ENCODE measurements around the gene MTFP1.
"Not testable (repeated sequence)": the region's sequence is repeated elsewhere in the genome, so short reads cannot be mapped to it uniquely, and the experiment has no call there.

Gene MTFP1

DNA sequence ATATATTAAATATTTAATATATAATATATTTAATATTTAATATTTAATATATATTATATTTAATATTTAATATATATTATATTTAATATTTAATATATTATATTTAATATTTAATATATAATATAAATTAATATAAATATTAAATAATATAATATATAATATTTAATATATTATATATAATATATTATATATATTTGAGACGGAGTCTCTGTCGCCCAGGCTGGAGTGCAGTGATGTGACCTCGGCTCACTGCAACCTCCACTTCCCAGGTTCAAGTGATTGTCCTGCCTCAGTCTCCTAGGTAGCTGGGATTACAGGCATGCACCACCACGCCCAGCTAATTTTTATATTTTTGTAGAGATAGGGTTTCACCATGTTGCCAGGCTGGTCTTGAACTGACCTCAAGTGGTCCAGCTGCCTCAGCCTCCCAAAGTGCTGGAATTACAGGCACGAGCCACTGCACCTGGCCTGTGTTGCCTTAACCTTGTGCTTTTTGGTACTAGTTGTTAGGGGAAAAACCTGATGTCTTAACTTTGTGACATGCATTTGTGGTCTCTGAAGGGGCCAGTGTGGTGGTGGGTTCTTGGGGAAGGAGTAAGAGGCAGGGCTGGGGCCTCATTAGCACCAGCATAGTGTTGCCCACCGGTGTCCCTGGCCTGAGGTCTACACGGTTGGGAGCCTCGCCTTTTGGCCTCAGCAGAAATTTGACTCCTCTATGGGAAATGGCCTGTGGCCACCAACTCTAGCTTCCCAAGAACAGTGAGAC lies 29.7 kb downstream of the MTFP1 start:
- no peak for DNase-seq (ENCODE audit: low read depth)

DNA sequence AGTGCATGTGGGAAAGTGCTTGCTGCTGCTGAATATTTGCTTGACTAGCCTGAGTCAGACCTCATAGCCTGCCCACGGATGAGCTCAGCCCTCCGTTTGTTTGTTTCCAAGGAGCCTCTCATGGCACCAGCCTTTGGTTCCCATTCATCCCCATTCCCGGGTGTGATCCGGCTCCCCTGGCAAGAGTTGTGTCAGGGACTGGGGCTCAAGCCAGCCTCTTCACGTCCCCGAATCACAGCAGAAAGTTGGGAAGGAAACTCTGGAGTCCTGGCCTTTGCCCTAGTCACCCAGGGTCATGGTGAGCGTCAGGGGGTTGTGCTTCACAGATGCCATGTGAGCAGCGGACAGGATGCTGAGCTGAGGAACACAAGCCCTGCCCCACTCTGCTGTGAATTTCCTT lies 32.4 kb downstream of the MTFP1 start:
- no peak for DNase-seq (ENCODE audit: low read depth)

DNA sequence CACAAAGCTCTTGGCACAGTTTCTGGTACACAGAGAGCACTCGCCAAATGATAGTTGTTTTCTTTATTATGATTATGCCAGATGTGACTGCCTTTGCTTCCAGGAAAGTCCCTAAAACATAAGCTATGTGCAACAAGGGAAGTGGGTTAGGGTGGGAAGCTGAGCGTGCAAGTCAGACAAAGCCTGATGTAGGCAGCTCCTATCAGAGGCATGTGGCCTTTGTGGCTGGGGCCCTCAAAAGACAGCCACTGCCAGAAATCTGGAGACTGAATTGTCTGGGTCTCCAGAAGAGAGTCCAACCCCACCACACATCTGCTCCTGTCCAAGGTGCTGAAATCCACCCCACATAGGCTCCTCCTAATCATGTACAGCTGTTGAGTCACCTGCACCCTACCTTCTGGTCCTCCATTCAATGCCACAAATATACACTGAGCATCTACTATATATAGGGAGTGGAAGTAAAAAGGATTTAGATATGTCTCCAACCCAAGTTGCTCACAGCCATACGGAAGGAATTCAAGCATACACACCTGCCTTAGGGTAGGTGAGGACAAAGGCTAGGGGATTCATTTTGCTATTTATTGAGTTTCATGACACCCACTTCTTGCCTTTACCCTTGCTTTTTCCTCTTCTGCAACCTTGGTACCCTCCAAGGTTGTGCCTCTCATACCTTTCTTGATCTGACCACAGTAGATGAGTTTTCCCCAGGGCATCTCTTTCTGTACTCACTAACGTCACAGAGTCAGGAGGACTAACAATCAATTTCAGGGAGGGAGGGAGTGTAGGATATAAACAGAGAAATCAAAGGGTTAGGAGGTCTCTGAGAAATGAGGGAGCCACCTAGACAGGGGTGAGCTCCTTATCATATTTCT lies 33.8 kb downstream of the MTFP1 start:
- no peak for DNase-seq (ENCODE audit: low read depth)

GRCh38 chr22:30460147-30460546 lies 34.6 kb downstream of the MTFP1 start:
- no peak for DNase-seq (ENCODE audit: low read depth)

DNA sequence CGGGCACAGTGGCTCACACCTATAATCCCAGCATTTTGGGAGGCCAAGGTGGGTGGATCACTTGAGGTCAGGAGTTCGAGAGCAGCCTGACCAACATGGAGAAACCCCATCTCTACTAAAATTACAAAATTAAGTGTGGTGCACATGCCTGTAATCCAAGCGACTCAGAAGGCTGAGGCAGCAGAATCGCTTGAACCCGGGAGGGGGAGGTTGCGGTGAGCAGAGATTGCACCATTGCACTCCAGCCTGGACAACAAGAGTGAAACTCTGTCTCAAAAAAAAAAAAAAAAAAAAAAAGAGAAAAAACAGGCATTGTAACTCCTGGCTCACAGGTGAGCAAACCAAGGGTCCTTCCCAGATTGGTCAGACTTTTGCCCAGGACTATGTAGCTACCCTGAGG lies 35.0 kb downstream of the MTFP1 start:
- not testable (repeated sequence) for DNase-seq (ENCODE audit: low read depth)

DNA sequence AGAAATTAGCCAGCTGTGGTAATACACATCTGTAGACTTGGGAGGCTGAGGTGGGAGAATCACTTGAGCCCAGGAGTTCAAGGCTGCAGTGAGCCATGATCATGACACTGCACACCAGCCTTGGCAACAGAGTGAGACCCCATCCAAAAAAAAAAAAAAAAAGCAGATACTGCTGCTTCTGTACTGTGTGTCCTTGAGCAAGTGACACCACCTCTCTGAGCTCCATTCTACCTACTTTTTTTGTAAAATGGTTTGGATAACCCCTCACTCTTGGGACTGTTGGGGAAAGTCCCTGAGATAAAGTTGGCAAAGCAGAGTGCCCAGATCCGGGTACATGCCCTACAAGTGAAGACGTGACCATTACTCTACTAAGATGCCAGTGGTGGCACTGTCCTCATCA lies 43.6 kb downstream of the MTFP1 start:
- DNase-seq (ENCODE audit: low read depth), result no peak

DNA sequence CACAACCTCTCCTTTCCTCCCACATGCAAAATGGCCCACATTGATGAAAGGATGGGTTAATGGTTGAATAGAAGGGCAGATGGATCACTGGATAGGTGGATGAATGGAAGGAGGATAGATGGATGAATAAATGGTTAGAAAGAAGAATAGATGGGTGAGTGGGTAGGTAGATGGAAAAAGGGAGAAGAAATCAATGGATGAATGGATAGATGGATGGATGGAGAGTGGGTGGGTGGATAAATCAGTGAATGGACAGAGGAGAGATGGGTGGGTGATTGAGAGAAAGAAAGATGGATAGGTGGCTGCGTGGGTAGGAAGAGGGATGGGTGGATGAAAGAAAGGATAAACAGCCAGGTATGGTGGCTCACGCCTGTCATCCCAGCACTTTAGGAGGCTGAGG lies 45.1 kb downstream of the MTFP1 start:
- DNase-seq (ENCODE audit: low read depth), result no peak

DNA sequence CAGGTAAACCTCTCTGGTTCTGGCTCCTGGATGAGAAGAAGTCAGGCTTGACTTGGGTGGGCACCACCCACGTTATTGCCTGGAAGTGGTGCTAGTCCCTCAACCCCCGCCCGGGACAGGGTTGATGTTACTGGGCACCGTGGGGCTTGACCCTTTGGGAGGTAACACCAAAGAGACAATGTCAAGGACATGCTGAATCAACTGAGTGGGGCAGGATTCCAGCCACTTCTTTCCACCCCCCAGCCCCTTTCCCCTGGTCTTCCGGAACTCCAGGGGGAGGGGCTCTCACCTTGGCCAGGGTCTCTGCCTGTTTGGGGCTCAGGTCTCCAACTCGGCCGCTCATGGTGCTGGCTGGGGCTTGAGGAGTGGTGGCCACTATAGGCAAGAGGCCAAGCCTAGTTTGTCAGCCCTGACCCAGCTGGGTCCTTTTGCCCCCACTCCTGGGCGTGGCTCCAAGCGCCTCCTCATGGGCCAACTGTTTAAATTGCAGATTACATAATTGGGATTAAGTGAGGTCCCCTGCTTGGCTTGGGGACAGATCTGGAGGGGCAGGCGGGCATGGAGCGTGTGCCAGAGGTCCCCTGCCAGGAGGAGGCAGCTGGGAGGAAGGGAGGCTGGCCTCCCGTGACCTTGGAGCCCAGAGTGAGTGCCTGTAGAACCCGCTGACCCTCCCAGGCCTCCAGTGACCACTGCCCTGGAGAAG lies 46.2 kb downstream of the MTFP1 start, which contains the start of gene SEC14L3:
Gene SEC14L3, minus strand, starts transcription at position 402 of the 703 bp plus-strand sequence. Its CDS starts 59 bp downstream, at position 343.
- no peak for DNase-seq (ENCODE audit: low read depth)

DNA sequence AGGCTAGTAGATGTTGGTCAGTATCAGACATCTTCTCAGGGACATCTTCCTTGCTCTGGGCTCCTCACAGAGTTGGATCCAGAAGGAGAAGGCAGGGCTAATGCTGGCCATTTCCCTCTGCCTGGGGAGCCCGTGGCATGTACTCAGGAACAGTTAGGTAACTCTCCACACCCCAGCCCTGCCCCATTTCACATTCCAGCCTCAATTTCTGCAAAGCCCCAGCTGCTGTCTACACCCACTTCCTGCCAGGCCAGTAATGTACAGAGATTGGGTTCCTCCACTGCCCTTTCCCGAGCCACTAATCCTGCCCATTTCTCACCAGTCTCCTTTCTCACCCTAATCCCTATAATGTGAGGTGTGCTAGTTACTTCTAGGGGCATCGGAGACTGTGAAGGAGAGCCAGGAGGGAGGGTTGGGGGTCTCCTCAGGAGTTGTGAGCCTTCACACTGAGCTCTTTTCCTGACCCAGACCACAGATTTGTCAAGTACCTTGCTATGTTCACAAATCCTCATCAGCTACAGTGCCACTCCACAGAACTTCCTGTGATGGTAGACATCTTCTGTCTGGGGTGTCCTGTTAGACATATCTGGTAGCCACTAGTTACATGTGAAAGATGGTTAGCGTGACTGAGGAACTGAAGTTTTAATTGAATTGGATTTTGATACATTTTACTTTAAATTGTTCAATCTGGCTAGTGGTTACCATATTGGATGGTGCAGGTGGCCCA lies 47.6 kb downstream of the MTFP1 start:
- no peak for DNase-seq (ENCODE audit: low read depth)

DNA sequence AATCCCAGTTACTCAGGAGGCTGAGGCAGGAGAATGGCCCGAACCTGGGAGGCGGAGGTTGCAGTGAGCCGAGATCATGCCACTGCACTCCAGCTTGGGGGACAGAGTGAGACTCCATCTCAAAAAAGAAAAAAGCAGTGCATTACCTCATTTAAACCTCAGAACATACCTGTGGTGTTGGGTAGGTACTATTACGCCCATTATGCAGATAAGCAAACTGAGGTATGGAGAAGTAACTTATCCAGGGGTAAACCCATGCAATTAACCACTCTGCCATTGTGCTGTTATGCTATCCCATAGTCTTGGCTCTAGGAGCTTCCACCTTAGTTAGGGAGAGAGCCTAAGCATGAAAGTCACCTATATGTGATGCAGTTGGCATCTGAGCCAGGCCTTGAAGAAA lies 48.6 kb downstream of the MTFP1 start:
- DNase-seq (ENCODE audit: low read depth), result no peak

- DNase-seq (ENCODE audit: low read depth), result no peak
These were observed 49.3 kb downstream of the MTFP1 start for GRCh38 chr22:30474683-30475424.

All from HS-5 (cell line).